GM12872 (cell line): Measurements from ENCODE around the gene FANCD2.

Experiments
- TF ChIP-seq, protein P1 (sequence below): IDR thresholded peaks from 3 replicates; pipeline ENCODE4 v1.5.1; 2011; ENCODE audit warnings: low read depth, mild to moderate bottlenecking, low read length, moderate library complexity; ENCODE audit not compliant: insufficient read depth

FANCD2 gene

GRCh38 chr3:10108091-10108490 lies 81.9 kb downstream of the FANCD2 start, which contains the start of gene FANCD2OS:
TSS of gene FANCD2OS (minus strand) at chr3:10108255. CDS start at chr3:10104774, 3,481 bp downstream.
- TF ChIP-seq, protein P1, sequence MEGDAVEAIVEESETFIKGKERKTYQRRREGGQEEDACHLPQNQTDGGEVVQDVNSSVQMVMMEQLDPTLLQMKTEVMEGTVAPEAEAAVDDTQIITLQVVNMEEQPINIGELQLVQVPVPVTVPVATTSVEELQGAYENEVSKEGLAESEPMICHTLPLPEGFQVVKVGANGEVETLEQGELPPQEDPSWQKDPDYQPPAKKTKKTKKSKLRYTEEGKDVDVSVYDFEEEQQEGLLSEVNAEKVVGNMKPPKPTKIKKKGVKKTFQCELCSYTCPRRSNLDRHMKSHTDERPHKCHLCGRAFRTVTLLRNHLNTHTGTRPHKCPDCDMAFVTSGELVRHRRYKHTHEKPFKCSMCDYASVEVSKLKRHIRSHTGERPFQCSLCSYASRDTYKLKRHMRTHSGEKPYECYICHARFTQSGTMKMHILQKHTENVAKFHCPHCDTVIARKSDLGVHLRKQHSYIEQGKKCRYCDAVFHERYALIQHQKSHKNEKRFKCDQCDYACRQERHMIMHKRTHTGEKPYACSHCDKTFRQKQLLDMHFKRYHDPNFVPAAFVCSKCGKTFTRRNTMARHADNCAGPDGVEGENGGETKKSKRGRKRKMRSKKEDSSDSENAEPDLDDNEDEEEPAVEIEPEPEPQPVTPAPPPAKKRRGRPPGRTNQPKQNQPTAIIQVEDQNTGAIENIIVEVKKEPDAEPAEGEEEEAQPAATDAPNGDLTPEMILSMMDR: no peak

- TF ChIP-seq, protein P1: no peak
Measured at GRCh38 chr3:10115326-10116137, 89.3 kb downstream of the FANCD2 start, which contains the start of gene BRK1. TSS of gene BRK1 (plus strand) at chr3:10115675. CDS start at chr3:10115702, 27 bp downstream.

- TF ChIP-seq, protein P1: no peak
Measured at GRCh38 chr3:10116138-10116460, 89.9 kb downstream of the FANCD2 start.

DNA sequence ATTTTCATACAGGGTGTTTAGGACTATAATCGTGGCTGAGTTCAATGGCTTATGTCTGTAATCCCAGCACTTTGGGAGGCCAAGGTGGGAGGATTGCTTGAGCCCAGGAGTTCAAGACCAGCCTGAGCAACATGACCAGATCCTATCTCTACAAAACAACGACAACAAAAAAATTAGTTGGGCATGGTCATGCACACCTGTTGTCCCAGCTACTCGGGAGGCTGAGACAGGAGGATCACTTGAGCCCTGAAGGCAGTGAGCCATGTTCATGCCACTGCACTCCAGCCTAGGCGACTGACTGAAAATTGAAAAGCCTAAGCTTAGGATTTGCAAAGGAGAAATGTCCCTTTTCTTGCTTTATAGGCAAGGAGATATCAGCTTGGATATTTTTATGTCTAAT lies 90.7 kb downstream of the FANCD2 start:
- TF ChIP-seq, protein P1: no peak

DNA sequence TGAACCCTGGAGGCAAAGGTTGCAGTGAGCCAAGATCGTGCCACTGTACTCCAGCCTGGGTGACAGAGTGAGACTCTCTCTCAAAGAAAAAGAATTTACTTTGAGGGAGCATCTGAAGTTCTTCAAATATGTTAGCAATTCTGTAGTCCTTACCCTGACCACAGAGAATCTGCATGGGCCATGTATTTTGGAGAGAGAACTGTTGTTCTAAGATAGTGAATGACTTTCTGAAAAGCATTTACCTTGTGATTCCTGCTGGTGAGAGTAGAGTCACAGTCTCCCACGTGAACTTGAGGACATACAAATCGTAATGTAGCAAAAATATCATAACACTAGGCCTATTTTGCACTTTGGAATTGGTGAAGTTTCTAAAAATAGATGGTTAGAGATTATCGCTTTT lies 93.1 kb downstream of the FANCD2 start:
- TF ChIP-seq, protein P1: no peak

DNA sequence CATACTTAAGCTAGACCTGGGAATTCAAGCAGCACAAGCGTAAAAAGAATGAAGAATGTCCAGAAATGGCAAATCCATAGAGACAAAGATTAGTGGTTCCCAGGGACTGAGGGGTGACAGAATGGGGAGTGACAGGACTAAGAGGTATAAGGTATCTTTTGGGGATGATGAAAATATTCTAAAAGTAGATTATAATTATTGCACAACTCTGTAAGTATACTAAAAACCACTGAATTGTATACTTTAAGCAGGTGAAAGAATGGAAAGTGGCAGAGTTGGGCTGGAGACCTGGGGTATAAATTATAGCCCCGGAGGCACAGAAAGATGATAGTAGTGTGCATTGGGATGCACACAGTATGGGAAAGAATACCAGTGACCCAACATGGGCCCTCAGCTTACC lies 94.8 kb downstream of the FANCD2 start:
- TF ChIP-seq, protein P1: no peak

GRCh38 chr3:10122724-10123123 lies 96.5 kb downstream of the FANCD2 start:
- TF ChIP-seq, protein P1: no peak
